HG02642 (cell line): ENCODE data around the gene SPATA31A7.
"Not testable (repeated sequence)": the region's sequence is repeated elsewhere in the genome, so short reads cannot be mapped to it uniquely, and the experiment has no call there.

Experiments
- ATAC-seq: cut with Tn5 transposase; IDR thresholded peaks from one replicate; pipeline ENCODE4 v1.9.1; 2021; ENCODE audit warnings: mild to moderate bottlenecking; ENCODE audit not compliant: unreplicated experiment, poor library complexity

The SPATA31A7 gene

DNA sequence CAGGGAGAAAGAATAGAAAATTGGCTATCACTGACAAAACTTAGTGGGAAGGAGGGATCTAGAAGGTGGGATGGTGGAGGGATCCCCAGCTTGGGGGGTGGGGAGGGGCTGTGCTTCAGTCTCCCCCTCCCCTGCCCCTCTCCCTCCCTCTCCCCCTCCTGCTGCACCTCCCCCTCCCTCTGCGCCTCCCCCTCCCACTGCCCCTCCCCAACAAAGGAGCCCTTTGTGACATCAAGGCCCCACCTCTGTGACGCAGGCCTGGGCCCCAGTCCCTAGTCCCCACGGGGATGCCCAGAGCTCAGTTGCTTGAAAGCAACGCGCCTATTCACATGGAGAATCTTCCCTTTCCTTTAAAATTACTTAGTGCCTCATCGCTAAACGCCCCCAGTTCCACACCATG lies at the start of gene SPATA31A7:
Gene SPATA31A7, plus strand, starts transcription at position 301 of the 400 bp plus-strand sequence. Its CDS starts 29 bp downstream, at position 330.
- not testable (repeated sequence) for ATAC-seq

DNA sequence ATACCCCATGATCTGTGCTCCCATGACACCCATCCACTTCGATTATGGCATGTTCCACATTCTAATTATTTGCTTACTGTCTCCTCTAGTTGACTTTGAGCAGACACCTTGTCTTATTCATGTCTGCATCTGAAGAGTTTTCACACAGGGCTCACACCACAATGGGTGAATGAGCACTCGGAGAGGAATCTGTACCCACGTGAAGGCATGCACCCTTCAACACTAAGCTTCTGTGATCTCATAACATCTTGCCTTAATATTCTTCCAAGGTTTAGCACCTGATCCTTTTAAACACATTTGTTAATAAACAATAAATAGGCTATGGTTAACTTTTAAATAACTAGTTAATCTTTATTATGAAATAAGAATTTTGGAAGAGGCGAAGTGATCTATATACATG lies 36.6 kb downstream of the SPATA31A7 start:
- not testable (repeated sequence) for ATAC-seq
